Natural killer cell (primary cell): ENCODE measurements around the gene ANKFN1. TPM values are rescaled to one million over a fixed set of nuclear protein-coding genes. Genes with fewer than 3 reads are reported as not detected.

ENCODE experiments used
- ATAC-seq, 3 donors: fragments of 150-1000 bp in 2 of 3; fragments of 200-7000 bp in 1 of 3; cut with Tn5 transposase; 1 replicate in 1 of 3; 2 replicates in 2 of 3; pipeline ENCODE4 v1.10.0; 2021; ENCODE audit warnings: mild to moderate bottlenecking in 2 of 3, moderate library complexity in 2 of 3
- DNase-seq, 2 donors: peaks; one replicate each; pipeline versions ENCODE4 v3.0.0 to v3.0.0-alpha.2; 2013 to 2021; ENCODE audit warnings: mixed read lengths in 1 of 2
- H3K27ac ChIP-seq: one replicate; pipeline ENCODE4 v1.5.1; 2013; ENCODE audit warnings: mild to moderate bottlenecking, low read length
- H3K27me3 ChIP-seq: one replicate; pipeline ENCODE4 v1.6.1; 2013; ENCODE audit warnings: low read length; ENCODE audit not compliant: control insufficient read depth, insufficient read depth
- H3K36me3 ChIP-seq: one replicate; pipeline ENCODE4 v1.6.1; 2013; ENCODE audit warnings: low read length; ENCODE audit not compliant: control insufficient read depth, insufficient read depth
- H3K4me1 ChIP-seq: one replicate; pipeline ENCODE4 v1.6.1; 2013; ENCODE audit warnings: low read length; ENCODE audit not compliant: control insufficient read depth, insufficient read depth
- H3K4me3 ChIP-seq: one replicate; pipeline ENCODE4 v1.5.1; 2013; ENCODE audit warnings: low read length
- H3K9me3 ChIP-seq: one replicate; pipeline ENCODE4 v1.6.1; 2013; ENCODE audit warnings: low read length; ENCODE audit not compliant: control insufficient read depth, insufficient read depth
- H3K27ac Mint-ChIP-seq, 2 donors: one replicate each; pipeline ENCODE4 v1.8.0; 2022; ENCODE audit warnings: mild to moderate bottlenecking in 2 of 2, mixed read lengths in 2 of 2, moderate library complexity in 1 of 2
- H3K27me3 Mint-ChIP-seq, 2 donors: one replicate each; pipeline ENCODE4 v1.8.0; 2022; ENCODE audit warnings: low read depth in 2 of 2, mixed read lengths in 2 of 2
- H3K36me3 Mint-ChIP-seq: one replicate; pipeline ENCODE4 v1.8.0; 2022; ENCODE audit warnings: mixed read lengths
- H3K4me1 Mint-ChIP-seq, 2 donors: one replicate each; pipeline ENCODE4 v1.8.0; 2022; ENCODE audit warnings: mixed read lengths in 2 of 2
- H3K4me3 Mint-ChIP-seq: one replicate; pipeline ENCODE4 v1.8.0; 2022; ENCODE audit warnings: mild to moderate bottlenecking, moderate library complexity, mixed read lengths
- H3K9me3 Mint-ChIP-seq, 2 donors: one replicate each; pipeline ENCODE4 v1.8.0; 2022; ENCODE audit warnings: mixed read lengths in 2 of 2
- CTCF ChIP-seq: fragments of 200-600 bp; IDR thresholded peaks from one replicate; pipeline ENCODE4 v1.8.0; 2022; ENCODE audit warnings: antibody characterized with exemption
- WGBS: methylation state at CpG from one replicate; pipeline ENCODE4 v1.1.7; 2013; ENCODE audit warnings: missing lambda C conversion rate; ENCODE audit not compliant: insufficient coverage; 5-methylcytosine and 5-hydroxymethylcytosine counted together
- intact Hi-C: fragments of 100-400 bp; cut with micrococcal nuclease; formaldehyde crosslinking; loops from one replicate; pipeline ENCODE4 v1.14.2; 2022
- total RNA-seq, 4 donors: library from RNA; stranded (reverse); fragments of 120-200 nt in 1 of 4; gene quantifications; one replicate each; pipeline versions ENCODE4 v1.2.3 to v1.2.4, GENCODE V29; 2013 to 2022

Gene ANKFN1
- total RNA-seq, 3 donors from 2014 or later (not counting 1 experiment from before 2014, with no cell fraction given) = not detected

- DNase-seq (no peak), ATAC-seq (no peak)
- intact Hi-C loops = no loop called here
- Mint-ChIP-seq H3K27ac (no peak overlapping the region), H3K9me3 (no peaks in the 10 kb centered on the region), H3K4me1 (no peaks in the 10 kb centered on the region), H3K27me3 (no peaks in the 10 kb centered on the region), H3K4me3 (no peak overlapping the region), H3K36me3 (no peaks in the 10 kb centered on the region)
- Histone ChIP-seq H3K9me3 (no peaks in the 10 kb centered on the region), H3K36me3 (no peaks in the 10 kb centered on the region), H3K4me1 (no peaks in the 10 kb centered on the region), H3K4me3 (no peak overlapping the region), H3K27ac (no peak overlapping the region), H3K27me3 (no peaks in the 10 kb centered on the region)
- no peak for TF ChIP-seq CTCF
- no CpG with 5 or more reads among the region's 1 CpG for WGBS
Measured at GRCh38 chr17:56316604-56317003, 163.3 kb downstream of the ANKFN1 start.

GRCh38 chr17:56317351-56318208, 164.3 kb downstream of the ANKFN1 start:
- Histone ChIP-seq H3K4me1 (no peaks in the 10 kb centered on the region), H3K27ac (no peak overlapping the region), H3K36me3 (no peaks in the 10 kb centered on the region), H3K27me3 (no peaks in the 10 kb centered on the region), H3K9me3 (no peaks in the 10 kb centered on the region), H3K4me3 (no peak overlapping the region)
- no peak for TF ChIP-seq CTCF
- intact Hi-C loops = no loop called here
- DNase-seq (no peak), ATAC-seq (no peak)
- no peak overlapping the region for H3K4me3 Mint-ChIP-seq
- no peaks in the 10 kb centered on the region for H3K9me3 Mint-ChIP-seq
- no peaks in the 10 kb centered on the region for H3K36me3 Mint-ChIP-seq
- WGBS = 69% methylated on average over 4 of the region's 4 CpGs
- H3K27ac Mint-ChIP-seq = no peak overlapping the region
- peaks cover 0 to 4% of the 10 kb centered on the region in 2 donors for H3K27me3 Mint-ChIP-seq
- no peaks in the 10 kb centered on the region for H3K4me1 Mint-ChIP-seq

GRCh38 chr17:56319531-56319930, 166.3 kb downstream of the ANKFN1 start:
- no peaks in the 10 kb centered on the region for H3K4me1 ChIP-seq
- no peaks in the 10 kb centered on the region for H3K4me1 Mint-ChIP-seq
- peak in 1 of 2 donors; percentile 33 for DNase-seq
- no peak for TF ChIP-seq CTCF
- no peaks in the 10 kb centered on the region for H3K36me3 Mint-ChIP-seq
- no peak overlapping the region for H3K27ac ChIP-seq
- H3K36me3 ChIP-seq = no peaks in the 10 kb centered on the region
- H3K9me3 Mint-ChIP-seq = no peaks in the 10 kb centered on the region
- no peak overlapping the region for H3K27ac Mint-ChIP-seq
- no peak overlapping the region for H3K4me3 Mint-ChIP-seq
- H3K4me3 ChIP-seq = no peak overlapping the region
- H3K27me3 Mint-ChIP-seq = peaks cover 0 to 4% of the 10 kb centered on the region in 2 donors
- WGBS = 86% methylated on average over 1 of the region's 3 CpGs
- intact Hi-C loops = no loop called here
- H3K9me3 ChIP-seq = no peaks in the 10 kb centered on the region
- H3K27me3 ChIP-seq = no peaks in the 10 kb centered on the region
- no peak for ATAC-seq

- H3K4me1 ChIP-seq = no peaks in the 10 kb centered on the region
- Mint-ChIP-seq H3K27me3 (peaks cover 0 to 4% of the 10 kb centered on the region in 2 donors), H3K9me3 (no peaks in the 10 kb centered on the region), H3K36me3 (no peaks in the 10 kb centered on the region), H3K27ac (no peak overlapping the region), H3K4me1 (no peaks in the 10 kb centered on the region), H3K4me3 (no peak overlapping the region)
- no peaks in the 10 kb centered on the region for H3K36me3 ChIP-seq
- no peak overlapping the region for H3K27ac ChIP-seq
- ATAC-seq = no peak
- WGBS = 90% methylated on average over 7 of the region's 7 CpGs
- H3K9me3 ChIP-seq = no peaks in the 10 kb centered on the region
- no peak overlapping the region for H3K4me3 ChIP-seq
- intact Hi-C loops = no loop called here
- no peaks in the 10 kb centered on the region for H3K27me3 ChIP-seq
- no peak for DNase-seq
- no peak for TF ChIP-seq CTCF
Measured at GRCh38 chr17:56320443-56320842, 167.2 kb downstream of the ANKFN1 start.
